SK-N-SH (cell line): ENCODE measurements around the gene OR1J1.

ENCODE experiments used
- CHD2 ChIP-seq: fragments of 150-350 bp; IDR thresholded peaks from 2 replicates; pipeline ENCODE4 v1.6.1; 2018; ENCODE audit warnings: low read length; ENCODE audit not compliant: partially characterized antibody
- FOXM1 ChIP-seq: IDR thresholded peaks from 2 replicates; pipeline ENCODE4 v1.4.0; 2012; ENCODE audit warnings: low read depth, mild to moderate bottlenecking

- TF ChIP-seq CHD2 (no peak), FOXM1 (no peak)
Measured at GRCh38 chr9:122442568-122442967, 35.2 kb downstream of the OR1J1 start.
